Type B pancreatic cell (in vitro differentiated cells): ENCODE data around the gene TDRD15. TPM values are rescaled to one million over a fixed set of nuclear protein-coding genes. Genes with fewer than 3 reads are reported as not detected.

Source experiments
- DNase-seq: peaks from one replicate; pipeline ENCODE4 v3.0.0; 2021; ENCODE audit warnings: mixed read lengths; ENCODE audit not compliant: unreplicated experiment; ENCODE audit errors: extremely low spot score
- H3K27ac Mint-ChIP-seq: 2 replicates; pipeline ENCODE4 v1.8.0; 2021; ENCODE audit warnings: mild to moderate bottlenecking, mixed read lengths
- H3K27me3 Mint-ChIP-seq: 2 replicates; pipeline ENCODE4 v1.8.0; 2021; ENCODE audit warnings: mixed read lengths
- H3K36me3 Mint-ChIP-seq: 2 replicates; pipeline ENCODE4 v1.8.0; 2021; ENCODE audit warnings: mixed read lengths
- H3K4me1 Mint-ChIP-seq: one replicate; pipeline ENCODE4 v1.8.0; 2021; ENCODE audit warnings: mixed read lengths; ENCODE audit not compliant: unreplicated experiment
- H3K4me3 Mint-ChIP-seq: 2 replicates; pipeline ENCODE4 v1.8.0; 2021; ENCODE audit warnings: mild to moderate bottlenecking, mixed read lengths
- H3K9me3 Mint-ChIP-seq: 2 replicates; pipeline ENCODE4 v1.8.0; 2021; ENCODE audit warnings: mixed read lengths
- total RNA-seq: library from RNA; stranded (reverse); gene quantifications from 2 replicates; pipeline ENCODE4 v1.2.1, GENCODE V29; 2021; ENCODE audit warnings: low replicate concordance
- TF ChIP-seq, protein P1 (sequence below): fragments of 200-600 bp; sonication (generic); conservative IDR thresholded peaks from 2 replicates; pipeline ENCODE4 v1.5.0; 2021; ENCODE audit warnings: antibody characterized with exemption, mild to moderate bottlenecking

The TDRD15 gene
- total RNA-seq, 1 donor from 2014 or later, result 0.17 TPM

DNA sequence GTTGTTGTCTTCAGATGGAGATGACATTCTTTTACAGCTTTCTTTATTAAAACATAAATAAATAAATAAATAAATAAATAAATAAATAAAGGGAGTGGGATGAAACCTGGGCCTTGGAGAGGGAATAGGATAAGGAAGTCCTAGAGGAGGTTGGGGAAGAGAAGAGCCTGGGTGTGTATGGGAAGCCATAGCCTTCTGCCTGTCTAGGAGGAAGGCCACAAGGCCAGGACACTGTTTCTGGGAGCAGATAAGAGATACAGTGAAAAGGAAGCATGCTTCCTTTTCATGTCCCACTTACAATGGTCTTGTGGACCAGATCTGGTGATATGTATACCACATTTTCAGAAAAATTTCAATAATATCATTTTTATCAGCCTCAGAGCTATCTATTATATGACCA, 6.1 kb upstream of the TDRD15 start:
- Mint-ChIP-seq H3K27ac (no peak overlapping the region), H3K36me3 (no peaks in the 10 kb centered on the region), H3K9me3 (no peaks in the 10 kb centered on the region), H3K4me1 (no peaks in the 10 kb centered on the region), H3K27me3 (peaks cover 13% of the 10 kb centered on the region), H3K4me3 (no peak overlapping the region)
- DNase-seq, result no peak
- TF ChIP-seq, protein P1, sequence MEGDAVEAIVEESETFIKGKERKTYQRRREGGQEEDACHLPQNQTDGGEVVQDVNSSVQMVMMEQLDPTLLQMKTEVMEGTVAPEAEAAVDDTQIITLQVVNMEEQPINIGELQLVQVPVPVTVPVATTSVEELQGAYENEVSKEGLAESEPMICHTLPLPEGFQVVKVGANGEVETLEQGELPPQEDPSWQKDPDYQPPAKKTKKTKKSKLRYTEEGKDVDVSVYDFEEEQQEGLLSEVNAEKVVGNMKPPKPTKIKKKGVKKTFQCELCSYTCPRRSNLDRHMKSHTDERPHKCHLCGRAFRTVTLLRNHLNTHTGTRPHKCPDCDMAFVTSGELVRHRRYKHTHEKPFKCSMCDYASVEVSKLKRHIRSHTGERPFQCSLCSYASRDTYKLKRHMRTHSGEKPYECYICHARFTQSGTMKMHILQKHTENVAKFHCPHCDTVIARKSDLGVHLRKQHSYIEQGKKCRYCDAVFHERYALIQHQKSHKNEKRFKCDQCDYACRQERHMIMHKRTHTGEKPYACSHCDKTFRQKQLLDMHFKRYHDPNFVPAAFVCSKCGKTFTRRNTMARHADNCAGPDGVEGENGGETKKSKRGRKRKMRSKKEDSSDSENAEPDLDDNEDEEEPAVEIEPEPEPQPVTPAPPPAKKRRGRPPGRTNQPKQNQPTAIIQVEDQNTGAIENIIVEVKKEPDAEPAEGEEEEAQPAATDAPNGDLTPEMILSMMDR, result no peak

DNA sequence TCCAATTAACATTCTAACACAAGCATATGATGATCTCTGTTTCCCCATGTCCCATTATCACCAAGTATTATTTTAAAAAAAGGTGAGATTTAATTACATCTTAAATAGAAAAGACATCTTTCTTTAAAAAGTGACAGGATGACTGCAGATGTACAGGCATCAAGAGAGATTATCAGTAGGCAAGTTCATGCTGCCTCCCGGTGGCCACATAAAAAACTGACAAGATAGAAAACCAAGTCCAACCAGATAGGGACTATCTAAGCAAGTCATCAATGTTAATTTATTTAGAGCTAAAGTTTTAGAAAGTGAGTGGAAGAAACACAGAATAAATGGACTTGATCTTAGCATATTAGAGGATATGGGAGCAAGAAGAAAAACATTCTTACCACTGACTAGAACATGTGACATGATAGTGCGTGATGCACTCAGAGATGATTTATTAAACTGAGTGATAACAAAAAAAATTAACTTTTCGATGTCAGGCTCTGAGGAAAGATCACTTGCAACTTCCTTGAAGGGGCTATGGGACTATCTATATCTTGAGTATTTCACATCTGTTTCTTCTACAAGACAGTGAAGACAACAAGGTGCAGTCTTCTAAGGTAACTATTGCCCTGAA, 5.4 kb upstream of the TDRD15 start:
- no peaks in the 10 kb centered on the region for H3K36me3 Mint-ChIP-seq
- no peak overlapping the region for H3K27ac Mint-ChIP-seq
- H3K4me1 Mint-ChIP-seq, result no peaks in the 10 kb centered on the region
- no peak overlapping the region for H3K4me3 Mint-ChIP-seq
- H3K27me3 Mint-ChIP-seq, result peaks cover 13% of the 10 kb centered on the region
- no peak for DNase-seq
- no peaks in the 10 kb centered on the region for H3K9me3 Mint-ChIP-seq
- TF ChIP-seq, protein P1, result peak; percentile 77

DNA sequence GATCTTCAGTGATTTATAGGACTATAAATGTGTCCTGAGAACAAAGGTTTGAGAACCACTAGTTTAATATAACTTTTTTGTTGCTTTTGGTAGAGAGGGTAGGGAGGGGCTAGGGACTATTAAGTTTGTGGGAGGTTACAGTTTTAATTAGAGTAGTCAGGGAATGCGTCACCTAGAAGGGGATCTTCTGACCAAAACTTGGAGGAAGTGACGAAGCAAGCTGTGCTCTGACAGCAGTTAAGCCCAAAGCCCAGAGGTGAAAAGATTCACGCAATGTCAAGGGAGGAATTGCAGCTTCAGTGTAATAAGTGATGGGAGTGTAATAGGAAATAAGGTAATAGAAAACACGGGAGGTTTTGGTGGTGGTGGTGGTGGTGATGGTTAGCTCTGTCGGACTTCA, 8.1 kb downstream of the TDRD15 start:
- peaks cover 4% of the 10 kb centered on the region for H3K27me3 Mint-ChIP-seq
- no peak overlapping the region for H3K27ac Mint-ChIP-seq

DNA sequence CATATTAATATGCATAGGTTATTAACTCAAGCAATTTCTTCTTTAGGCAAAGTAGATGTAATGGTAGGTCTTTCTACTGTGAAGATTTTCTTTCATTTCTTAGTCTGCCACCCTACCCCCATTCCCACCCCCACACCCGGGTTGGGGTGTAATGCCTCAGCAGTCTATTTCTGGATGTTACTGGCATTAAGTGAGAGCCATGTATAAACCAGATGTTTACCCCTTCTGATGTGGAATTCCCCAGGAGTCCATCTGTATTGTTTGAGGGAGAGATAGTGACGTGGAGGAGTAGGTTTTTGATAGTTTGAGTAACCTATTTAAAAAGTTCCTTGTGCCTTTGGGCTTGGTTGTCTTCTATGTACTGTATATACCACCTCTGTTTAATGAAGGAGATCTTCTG, 11.8 kb downstream of the TDRD15 start:
- H3K27ac Mint-ChIP-seq, result no peak overlapping the region

More for the DNA sequence above, 8.1 kb downstream of the TDRD15 start:
- Mint-ChIP-seq H3K36me3 (no peaks in the 10 kb centered on the region), H3K4me3 (no peak overlapping the region), H3K4me1 (no peaks in the 10 kb centered on the region), H3K9me3 (no peaks in the 10 kb centered on the region)
- no peak for DNase-seq
- TF ChIP-seq, protein P1, result no peak

DNA sequence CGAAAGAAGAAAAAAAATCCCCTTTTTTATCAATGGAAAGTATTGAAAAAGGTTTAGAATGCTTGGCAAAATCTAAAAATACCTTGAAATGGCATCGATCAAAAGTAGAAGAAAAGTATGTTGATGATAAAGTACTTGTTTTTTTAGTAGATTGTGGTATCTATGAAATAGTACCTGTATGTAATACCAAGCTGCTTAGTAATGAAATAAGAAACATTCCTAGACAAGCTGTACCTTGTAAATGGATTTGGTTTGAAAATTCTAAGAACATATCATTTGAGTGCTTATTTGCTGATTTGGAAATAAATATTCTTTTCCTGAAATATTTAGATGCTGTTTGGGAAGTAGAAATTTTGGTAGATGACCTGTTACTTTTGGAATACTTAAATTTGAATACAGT, 18.4 kb downstream of the TDRD15 start:
- Mint-ChIP-seq H3K9me3 (no peaks in the 10 kb centered on the region), H3K4me1 (no peaks in the 10 kb centered on the region), H3K4me3 (no peak overlapping the region), H3K36me3 (no peaks in the 10 kb centered on the region), H3K27ac (no peak overlapping the region), H3K27me3 (peaks cover 9% of the 10 kb centered on the region)
- TF ChIP-seq, protein P1, result no peak
- no peak for DNase-seq

More for the DNA sequence above, 11.8 kb downstream of the TDRD15 start:
- TF ChIP-seq, protein P1, result no peak
- Mint-ChIP-seq H3K36me3 (no peaks in the 10 kb centered on the region), H3K4me3 (no peak overlapping the region), H3K27me3 (peaks cover 4% of the 10 kb centered on the region), H3K9me3 (no peaks in the 10 kb centered on the region), H3K4me1 (no peaks in the 10 kb centered on the region)
- no peak for DNase-seq
